Breast epithelium (tissue), 3 donors: ENCODE data around the gene NTS.

ENCODE experiments used
- POLR2AphosphoS5 ChIP-seq, 3 donors: sonication (generic); formaldehyde crosslinking; IDR thresholded peaks; one replicate each; pipeline ENCODE4 v1.6.1; 2017; ENCODE audit warnings: antibody characterized with exemption in 3 of 3
- TF ChIP-seq, protein P1 (sequence below), 3 donors: fragments of 450-650 bp; IDR thresholded peaks; one replicate each; pipeline ENCODE4 v1.5.1; 2016 to 2017; ENCODE audit warnings: antibody characterized with exemption in 3 of 3, mild to moderate bottlenecking in 3 of 3, moderate library complexity in 3 of 3

DNA sequence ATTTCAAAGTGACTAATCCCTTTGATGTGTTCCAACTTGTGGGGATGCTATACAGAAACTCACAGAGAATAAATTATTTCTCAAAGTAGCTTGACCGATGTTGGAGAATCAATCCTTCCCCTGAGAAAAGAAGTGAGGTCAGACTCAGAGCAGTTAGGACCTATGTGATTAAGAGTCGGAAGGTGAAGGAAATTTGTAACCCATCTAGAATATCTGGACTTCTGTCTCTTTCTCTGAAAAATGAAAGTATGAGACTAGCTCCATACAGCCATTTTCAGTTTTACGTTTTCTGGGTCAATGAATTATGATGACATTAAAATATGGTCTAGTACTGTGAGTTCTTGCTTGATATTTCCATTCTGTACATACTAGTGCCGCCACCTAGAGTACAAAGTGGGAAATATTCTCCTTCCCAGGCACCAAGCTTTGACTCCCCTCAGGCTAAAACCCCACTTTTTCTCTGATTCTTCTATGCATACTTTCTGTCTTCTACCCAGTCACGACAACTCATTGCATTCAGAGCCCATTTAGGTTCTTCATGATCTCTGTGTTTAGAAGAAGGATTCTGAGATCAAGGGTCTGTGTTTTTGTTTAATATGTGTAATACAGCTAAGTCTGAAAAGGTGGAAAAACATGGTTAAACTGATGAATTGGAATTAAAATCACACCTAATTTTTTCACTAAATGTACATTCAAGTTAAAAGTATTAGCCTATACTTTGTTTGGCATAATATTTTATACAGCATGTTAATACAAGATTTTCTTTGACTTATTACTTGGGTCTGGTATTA, 6.9 kb upstream of the NTS start:
- TF ChIP-seq, protein P1, sequence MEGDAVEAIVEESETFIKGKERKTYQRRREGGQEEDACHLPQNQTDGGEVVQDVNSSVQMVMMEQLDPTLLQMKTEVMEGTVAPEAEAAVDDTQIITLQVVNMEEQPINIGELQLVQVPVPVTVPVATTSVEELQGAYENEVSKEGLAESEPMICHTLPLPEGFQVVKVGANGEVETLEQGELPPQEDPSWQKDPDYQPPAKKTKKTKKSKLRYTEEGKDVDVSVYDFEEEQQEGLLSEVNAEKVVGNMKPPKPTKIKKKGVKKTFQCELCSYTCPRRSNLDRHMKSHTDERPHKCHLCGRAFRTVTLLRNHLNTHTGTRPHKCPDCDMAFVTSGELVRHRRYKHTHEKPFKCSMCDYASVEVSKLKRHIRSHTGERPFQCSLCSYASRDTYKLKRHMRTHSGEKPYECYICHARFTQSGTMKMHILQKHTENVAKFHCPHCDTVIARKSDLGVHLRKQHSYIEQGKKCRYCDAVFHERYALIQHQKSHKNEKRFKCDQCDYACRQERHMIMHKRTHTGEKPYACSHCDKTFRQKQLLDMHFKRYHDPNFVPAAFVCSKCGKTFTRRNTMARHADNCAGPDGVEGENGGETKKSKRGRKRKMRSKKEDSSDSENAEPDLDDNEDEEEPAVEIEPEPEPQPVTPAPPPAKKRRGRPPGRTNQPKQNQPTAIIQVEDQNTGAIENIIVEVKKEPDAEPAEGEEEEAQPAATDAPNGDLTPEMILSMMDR (IDR thresholded peaks at IDR 0.05): peak; percentile 39 to 87 (median 73)
- TF ChIP-seq POLR2AphosphoS5 (IDR thresholded peaks at IDR 0.05): no peak
